Lung (tissue), 12 donors: ENCODE results near the gene RAP1GAP2. TPM values are rescaled to one million over a fixed set of nuclear protein-coding genes. Genes with fewer than 3 reads are reported as not detected.

ENCODE experiments used
- ATAC-seq: fragments of 200-7000 bp; cut with Tn5 transposase; one replicate; pipeline ENCODE4 v1.9.1; 2020; ENCODE audit warnings: moderate number of reproducible peaks; ENCODE audit not compliant: insufficient read depth, low FRiP score
- DNase-seq, 3 donors: peaks; one replicate each; pipeline ENCODE4 v3.0.0-alpha.2; 2013 to 2017
- H3K27ac ChIP-seq, 2 donors: one replicate each; pipeline ENCODE4 v1.5.1; 2013; ENCODE audit warnings: mild to moderate bottlenecking in 2 of 2, moderate library complexity in 2 of 2, control low read depth in 1 of 2, inconsistent platforms in 1 of 2, low read depth in 1 of 2, low read length in 1 of 2
- H3K27me3 ChIP-seq, 3 donors: one replicate each; pipeline ENCODE4 v1.5.1; 2013; ENCODE audit warnings: low read length in 2 of 3; ENCODE audit not compliant: control insufficient read depth in 3 of 3, insufficient read depth in 3 of 3
- H3K36me3 ChIP-seq, 4 donors: one replicate each; pipeline ENCODE4 v1.5.1; 2013; ENCODE audit warnings: low read length in 4 of 4, mild to moderate bottlenecking in 1 of 4, moderate library complexity in 1 of 4; ENCODE audit not compliant: control insufficient read depth in 4 of 4, insufficient read depth in 4 of 4
- H3K4me1 ChIP-seq, 5 donors: one replicate each; pipeline ENCODE4 v1.5.1; 2013; ENCODE audit warnings: low read length in 5 of 5, mild to moderate bottlenecking in 2 of 5, moderate library complexity in 1 of 5; ENCODE audit not compliant: control insufficient read depth in 5 of 5, insufficient read depth in 5 of 5
- H3K4me3 ChIP-seq: one replicate; pipeline ENCODE4 v1.5.1; 2013; ENCODE audit warnings: mild to moderate bottlenecking, control low read depth, moderate library complexity
- H3K9ac ChIP-seq, 2 donors: one replicate each; pipeline ENCODE4 v1.5.1; 2013; ENCODE audit warnings: low read length in 2 of 2, control low read depth in 1 of 2; ENCODE audit not compliant: insufficient read depth in 1 of 2
- H3K9me3 ChIP-seq, 4 donors: one replicate each; pipeline ENCODE4 v1.5.1; 2013; ENCODE audit warnings: low read length in 3 of 4, mild to moderate bottlenecking in 1 of 4, moderate library complexity in 1 of 4; ENCODE audit not compliant: control insufficient read depth in 4 of 4, insufficient read depth in 3 of 4
- CTCF ChIP-seq: IDR thresholded peaks from 2 replicates; pipeline ENCODE4 v1.5.1; 2012; ENCODE audit warnings: mild to moderate bottlenecking; ENCODE audit errors: control extremely low read depth, extremely low read depth
- WGBS, 2 donors: extraction: QIAGEN DNeasy Blood & Tissue Kit; methylation state at CpG; one replicate each; pipeline ENCODE4 v1.1.7; 2013; 5-methylcytosine and 5-hydroxymethylcytosine counted together
- polyA plus RNA-seq, 2 donors: library from polyadenylated mRNA; stranded (reverse); fragments of 200-250 nt; gene quantifications; one replicate each; pipeline ENCODE4 v1.2.1, GENCODE V29; 2013
- total RNA-seq, 2 donors: library from RNA; depleted of rRNA in 1 of 2; stranded (reverse); fragments of >200 nt in 1 of 2; gene quantifications; one replicate each; pipeline ENCODE4 v1.2.1, GENCODE V29; 2014 to 2021
- donor health status: control.
- donor health status: control.
- donor health status: Bipolar disorder and iron deficiency.
- donor health status: healthy.
- donor health status: DM: yes; HTN: yes; CAD: no.

RAP1GAP2 gene
- total and polyA plus RNA-seq, 4 donors = 5.3 to 16.7 (median 6.0) TPM

GRCh38 chr17:2825253-2825970 is 29.2 kb downstream of the RAP1GAP2 start:
- H3K27ac ChIP-seq = no peak overlapping the region
- no peak overlapping the region for H3K4me3 ChIP-seq
- WGBS, 2 donors = 57 to 58% methylated on average over 15 of the region's 15 CpGs
- H3K4me1 ChIP-seq = no peaks in the 10 kb centered on the region
- H3K27me3 ChIP-seq = no peaks in the 10 kb centered on the region
- TF ChIP-seq CTCF = no peak
- DNase-seq (no peak), ATAC-seq (no peak)
- no peaks in the 10 kb centered on the region for H3K9me3 ChIP-seq
- H3K36me3 ChIP-seq = no peaks in the 10 kb centered on the region
- H3K9ac ChIP-seq = no peak overlapping the region

DNA sequence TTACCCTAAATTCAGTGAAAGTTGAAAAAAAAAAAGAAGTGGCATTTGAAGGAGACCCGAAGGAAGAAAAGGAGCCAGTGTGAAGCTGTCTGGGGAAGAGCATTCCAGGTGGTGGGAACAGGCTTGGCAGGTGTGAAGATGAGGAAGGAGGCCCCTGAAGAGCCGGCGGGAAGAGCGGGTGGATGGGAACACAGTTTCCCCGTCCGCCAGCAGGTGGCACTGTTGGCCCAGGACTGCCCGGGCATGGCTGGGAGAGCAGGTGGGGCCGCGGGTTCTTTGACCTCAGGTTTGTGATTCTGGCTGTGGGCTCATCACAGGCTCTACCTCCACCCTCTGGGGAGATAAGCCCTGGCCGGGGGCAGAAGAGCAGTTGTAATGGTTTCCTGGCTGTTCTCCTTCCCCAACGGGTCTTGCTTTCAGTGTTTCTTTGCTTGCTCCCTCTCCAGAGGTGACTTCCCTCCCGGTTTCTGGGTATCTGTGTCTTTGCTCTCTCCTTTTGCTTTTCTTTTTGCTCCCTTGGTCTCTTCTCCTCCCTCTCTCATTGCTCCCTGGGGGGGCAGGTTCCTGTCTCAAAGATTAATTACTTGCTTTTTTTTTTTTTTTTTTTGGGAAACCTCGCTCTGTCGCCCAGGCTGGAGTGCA is 32.3 kb downstream of the RAP1GAP2 start:
- ATAC-seq (peak; percentile 81), DNase-seq (peak; percentile 43 to 63 (median 43))
- Histone ChIP-seq H3K9me3 (no peaks in the 10 kb centered on the region), H3K27me3 (peaks cover 0 to 2% (median 0%) of the 10 kb centered on the region in 3 donors), H3K36me3 (no peaks in the 10 kb centered on the region), H3K27ac (no peak overlapping the region), H3K4me1 (no peaks in the 10 kb centered on the region), H3K4me3 (no peak overlapping the region), H3K9ac (no peak overlapping the region)
- 17 to 21% methylated on average over 13 to 14 of the region's 14 CpGs for WGBS, 2 donors
- TF ChIP-seq CTCF = peak; percentile 84

DNA sequence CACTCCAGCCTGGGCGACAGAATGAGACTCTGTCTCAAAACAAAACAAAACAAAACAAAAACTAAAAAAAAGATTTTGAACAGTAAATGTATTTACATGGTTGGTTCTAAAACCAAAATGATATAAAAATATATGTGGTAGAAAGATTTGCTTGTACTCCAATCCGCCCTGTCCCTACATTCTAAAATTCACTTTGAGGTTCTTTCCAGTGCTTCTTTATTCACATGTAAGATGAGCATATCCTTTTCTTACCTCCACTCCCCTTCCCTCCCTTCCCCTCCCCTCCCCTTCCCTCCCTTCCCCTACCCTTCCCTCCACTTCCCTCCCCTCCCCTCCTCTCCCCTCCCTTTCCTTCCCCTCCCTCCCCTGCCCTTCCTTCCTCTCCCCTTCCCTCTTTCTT is 34.4 kb downstream of the RAP1GAP2 start:
- 47 to 50% methylated on average over 2 of the region's 2 CpGs for WGBS, 2 donors

More for the DNA sequence above, 34.4 kb downstream of the RAP1GAP2 start:
- Histone ChIP-seq H3K4me3 (no peak overlapping the region), H3K36me3 (no peaks in the 10 kb centered on the region), H3K27ac (no peak overlapping the region), H3K9me3 (no peaks in the 10 kb centered on the region), H3K9ac (no peak overlapping the region), H3K27me3 (peaks cover 0 to 2% (median 0%) of the 10 kb centered on the region in 3 donors), H3K4me1 (no peaks in the 10 kb centered on the region)
- no peak for TF ChIP-seq CTCF
- no peak for ATAC-seq
- DNase-seq = no peak
